Activated CD8-positive, alpha-beta memory T cell treated with anti-CD3 and anti-CD28 coated beads, Interleukin-2, amount 50 U/mL, for 4 hours (primary cell): ENCODE results near the gene TTC24.
A peak's percentile ranks its signal among the peaks of the same experiment; 100 is the strongest.
"Not testable (repeated sequence)": the region's sequence is repeated elsewhere in the genome, so short reads cannot be mapped to it uniquely, and the experiment has no call there.

ENCODE experiments used
- DNase-seq: peaks from one replicate; pipeline ENCODE4 v3.0.0-alpha.2; 2020

Gene TTC24

GRCh38 chr1:156589546-156589945 lies 10.0 kb downstream of the TTC24 start:
- DNase-seq = no peak

GRCh38 chr1:156590326-156591180 lies 11.0 kb downstream of the TTC24 start:
- DNase-seq = no peak

GRCh38 chr1:156591181-156591431 lies 11.6 kb downstream of the TTC24 start:
- DNase-seq = no peak

GRCh38 chr1:156591432-156592157 lies 12.1 kb downstream of the TTC24 start, which contains the start of gene NAXE:
Gene NAXE, plus strand, starts transcription at chr1:156591776. Its CDS starts 29 bp downstream, at chr1:156591805.
- peak; percentile 69 for DNase-seq

GRCh38 chr1:156592158-156592909 lies 12.8 kb downstream of the TTC24 start:
- DNase-seq = no peak

- no peak for DNase-seq
Measured at GRCh38 chr1:156592910-156593660, 13.6 kb downstream of the TTC24 start.

- DNase-seq = no peak
Measured at GRCh38 chr1:156593661-156593989, 14.1 kb downstream of the TTC24 start.

GRCh38 chr1:156594190-156594589 lies 14.7 kb downstream of the TTC24 start:
- DNase-seq = no peak

GRCh38 chr1:156595016-156595415 lies 15.5 kb downstream of the TTC24 start:
- no peak for DNase-seq

GRCh38 chr1:156596426-156596825 lies 16.9 kb downstream of the TTC24 start:
- no peak for DNase-seq

GRCh38 chr1:156598125-156598524 lies 18.6 kb downstream of the TTC24 start:
- DNase-seq = no peak

- DNase-seq = no peak
Measured at GRCh38 chr1:156598731-156599432, 19.4 kb downstream of the TTC24 start.

GRCh38 chr1:156599811-156600210 lies 20.3 kb downstream of the TTC24 start:
- DNase-seq = no peak

- DNase-seq = no peak
Measured at GRCh38 chr1:156600733-156601121, 21.2 kb downstream of the TTC24 start.

GRCh38 chr1:156601122-156601830 lies 21.8 kb downstream of the TTC24 start, which contains the start of gene GPATCH4:
Gene GPATCH4, minus strand, starts transcription at chr1:156601479.
- DNase-seq = peak; percentile 71

GRCh38 chr1:156601892-156602291 lies 22.4 kb downstream of the TTC24 start:
- no peak for DNase-seq

- DNase-seq = no peak
Measured at GRCh38 chr1:156602557-156602993, 23.1 kb downstream of the TTC24 start.

- DNase-seq = not testable (repeated sequence)
Measured at GRCh38 chr1:156607344-156607743, 27.8 kb downstream of the TTC24 start.

- peak; percentile 58 for DNase-seq
Measured at GRCh38 chr1:156608036-156608674, 28.6 kb downstream of the TTC24 start.

- peak; percentile 64 for DNase-seq
Measured at GRCh38 chr1:156608981-156609380, 29.5 kb downstream of the TTC24 start.

GRCh38 chr1:156610072-156610471 lies 30.5 kb downstream of the TTC24 start:
- DNase-seq = not testable (repeated sequence)
